Skin of body (tissue), 2 donors: ENCODE results near the gene AFF3. TPM values are rescaled to one million over a fixed set of nuclear protein-coding genes. Genes with fewer than 3 reads are reported as not detected.
"Not testable (repeated sequence)": the region's sequence is repeated elsewhere in the genome, so short reads cannot be mapped to it uniquely, and the experiment has no call there.

Source experiments
- DNase-seq: peaks from one replicate; lab custom pipeline; 2025; lab: John Stamatoyannopoulos, UW
- total RNA-seq: library from RNA; depleted of rRNA; stranded (reverse); fragments of >200 nt; gene quantifications from one replicate; pipeline ENCODE4 v1.2.3, GENCODE V29; 2014

The AFF3 gene
- total RNA-seq, 1 donor from 2014 or later, result 8.1 TPM

GRCh38 chr2:99938250-99938649, 204.1 kb downstream of the AFF3 start:
- DNase-seq, result no peak

GRCh38 chr2:99936065-99936464, 206.3 kb downstream of the AFF3 start:
- DNase-seq, result no peak

GRCh38 chr2:99935662-99936061, 206.7 kb downstream of the AFF3 start:
- no peak for DNase-seq

GRCh38 chr2:99933894-99934650, 208.3 kb downstream of the AFF3 start:
- DNase-seq, result no peak

GRCh38 chr2:99933491-99933890, 208.9 kb downstream of the AFF3 start:
- DNase-seq, result not testable (repeated sequence)

- no peak for DNase-seq
These were observed 213.8 kb downstream of the AFF3 start for GRCh38 chr2:99928470-99929053.

- not testable (repeated sequence) for DNase-seq
These were observed 214.6 kb downstream of the AFF3 start for GRCh38 chr2:99927690-99928207.

GRCh38 chr2:99926986-99927385, 215.4 kb downstream of the AFF3 start:
- no peak for DNase-seq

- DNase-seq, result no peak
These were observed 216.4 kb downstream of the AFF3 start for GRCh38 chr2:99925960-99926359.

- no peak for DNase-seq
These were observed 219.7 kb downstream of the AFF3 start for GRCh38 chr2:99922664-99923063.

- no peak for DNase-seq
These were observed 220.5 kb downstream of the AFF3 start for GRCh38 chr2:99921903-99922302.

- no peak for DNase-seq
These were observed 224.0 kb downstream of the AFF3 start for GRCh38 chr2:99918389-99918788.

GRCh38 chr2:99915108-99915675, 227.2 kb downstream of the AFF3 start:
- DNase-seq, result no peak

GRCh38 chr2:99911736-99912135, 230.7 kb downstream of the AFF3 start:
- no peak for DNase-seq

- no peak for DNase-seq
These were observed 231.5 kb downstream of the AFF3 start for GRCh38 chr2:99910902-99911301.

- DNase-seq, result no peak
These were observed 236.8 kb downstream of the AFF3 start for GRCh38 chr2:99905636-99906035.

GRCh38 chr2:99905025-99905424, 237.4 kb downstream of the AFF3 start:
- DNase-seq, result no peak

GRCh38 chr2:99903981-99904380, 238.4 kb downstream of the AFF3 start:
- DNase-seq, result no peak

- DNase-seq, result no peak
These were observed 241.8 kb downstream of the AFF3 start for GRCh38 chr2:99900556-99900955.

GRCh38 chr2:99899882-99900281, 242.5 kb downstream of the AFF3 start:
- DNase-seq, result no peak

- no peak for DNase-seq
These were observed 243.1 kb downstream of the AFF3 start for GRCh38 chr2:99899058-99899855.
